Endothelial cell of umbilical vein (primary cell): ENCODE measurements around the gene MAP3K10. TPM values are rescaled to one million over a fixed set of nuclear protein-coding genes. Genes with fewer than 3 reads are reported as not detected.
A peak's percentile ranks its signal among the peaks of the same experiment; 100 is the strongest.

Source experiments
- BruUV-seq: library from RNA; stranded (reverse); fragments of 400-500 nt; replicated peaks from 2 replicates; lab custom pipeline; 2021; lab: Mats Ljungman, UMichigan
- CTCF ChIA-PET: fragments of 300-600, 350-600 bp; sonication (Branson Sonifier 250); formaldehyde crosslinking; loops from one replicate; lab custom pipeline; 2021; ENCODE audit warnings: antibody characterized with exemption, inconsistent platforms; lab: Charles Lee
- POLR2A ChIA-PET: fragments of 300-600, 350-600 bp; sonication (Branson Sonifier 250); formaldehyde crosslinking; loops from one replicate; lab custom pipeline; 2021; ENCODE audit warnings: antibody characterized with exemption, inconsistent platforms; lab: Charles Lee
- DNase-seq: peaks from one replicate; pipeline ENCODE4 v3.0.0-alpha.2; 2011; ENCODE audit warnings: low read depth, low spot score
- FAIRE-seq: peaks from 2 replicates; lab custom pipeline; 2011; peaks lifted over from hg19 to GRCh38; lab: Jason Lieb, UNC
- H2AFZ ChIP-seq: 2 replicates; pipeline ENCODE4 v1.6.0; 2012; ENCODE audit warnings: low read depth, low read length, control low read depth, inconsistent platforms
- H3K27ac ChIP-seq: 2 replicates; pipeline ENCODE4 v1.5.1; 2011; ENCODE audit warnings: low read depth, mild to moderate bottlenecking, control low read depth, low read length, moderate library complexity; ENCODE audit not compliant: insufficient read depth
- H3K27me3 ChIP-seq, 2 experiments: 2 replicates each; pipeline versions ENCODE4 v1.6.0 to v1.6.1; 2011; ENCODE audit warnings: low read length in 2 of 2, mixed read lengths in 1 of 2; ENCODE audit not compliant: control insufficient read depth in 2 of 2, insufficient read depth in 2 of 2
- H3K36me3 ChIP-seq, 2 experiments: 2 replicates in 1 of 2; 3 replicates in 1 of 2; pipeline ENCODE4 v1.5.1; 2011; ENCODE audit warnings: low read length in 2 of 2, mild to moderate bottlenecking in 1 of 2, moderate library complexity in 1 of 2; ENCODE audit not compliant: control insufficient read depth in 2 of 2, insufficient read depth in 2 of 2; ENCODE audit errors: extremely low read depth in 1 of 2
- H3K4me1 ChIP-seq: 3 replicates; pipeline ENCODE4 v1.5.1; 2011; ENCODE audit warnings: mild to moderate bottlenecking, low read length; ENCODE audit not compliant: control insufficient read depth, insufficient read depth; ENCODE audit errors: extremely low read depth
- H3K4me2 ChIP-seq: 2 replicates; pipeline ENCODE4 v1.6.1; 2011; ENCODE audit warnings: low read length, control low read depth, mixed read lengths; ENCODE audit not compliant: insufficient read depth
- H3K4me3 ChIP-seq, 3 experiments: fragments of 200-600 bp in 1 of 3; sonication (generic), shearing (Covaris generic) in 1 of 3; replicated peaks in 1 of 3; 2 replicates each; pipeline ENCODE4 v1.5.1; 2011 to 2016; ENCODE audit warnings: control low read depth in 3 of 3, low read length in 3 of 3, mild to moderate bottlenecking in 2 of 3, inconsistent platforms in 1 of 3, low read depth in 1 of 3, moderate library complexity in 1 of 3; ENCODE audit not compliant: insufficient read depth in 1 of 3
- H3K79me2 ChIP-seq: 2 replicates; pipeline ENCODE4 v1.6.0; 2012; ENCODE audit warnings: low read length, inconsistent platforms; ENCODE audit not compliant: control insufficient read depth, insufficient read depth
- H3K9ac ChIP-seq: replicated peaks from 2 replicates; pipeline ENCODE3; 2011; ENCODE audit warnings: low read length, control low read depth; ENCODE audit not compliant: insufficient read depth; ENCODE audit errors: extremely low read depth
- H3K9me1 ChIP-seq: replicated peaks from 3 replicates; pipeline ENCODE4 v1.6.0; 2011; ENCODE audit warnings: mild to moderate bottlenecking, low read length; ENCODE audit not compliant: control insufficient read depth, insufficient read depth; ENCODE audit errors: extremely low read depth
- H3K9me3 ChIP-seq: replicated peaks from 2 replicates; pipeline ENCODE4 v1.5.1; 2012; ENCODE audit warnings: low read length, inconsistent platforms; ENCODE audit not compliant: control insufficient read depth, insufficient read depth
- H4K20me1 ChIP-seq: replicated peaks from 2 replicates; pipeline ENCODE3; 2011; ENCODE audit warnings: mild to moderate bottlenecking, low read length; ENCODE audit not compliant: control insufficient read depth, insufficient read depth; ENCODE audit errors: extremely low read depth
- CTCF ChIP-seq, 2 donors: IDR thresholded peaks; 1 replicate in 1 of 2; 2 replicates in 1 of 2; pipeline ENCODE4 v1.5.1; 2011; ENCODE audit warnings: low read length in 2 of 2, mild to moderate bottlenecking in 2 of 2, moderate library complexity in 2 of 2, control low read depth in 1 of 2, inconsistent platforms in 1 of 2, low read depth in 1 of 2; ENCODE audit not compliant: insufficient read depth in 1 of 2; ENCODE audit errors: extremely low read depth in 1 of 2
- POLR2A ChIP-seq: IDR thresholded peaks from 2 replicates; pipeline ENCODE4 v1.6.1; 2012; ENCODE audit warnings: low read depth, mild to moderate bottlenecking, control low read depth, low read length
- dilution Hi-C: fragments of 300-500 bp; cut with MboI; formaldehyde crosslinking; loops from one replicate; pipeline ENCODE4 v1.15.0; 2019; ENCODE audit warnings: low sequenced_read_pairs; ENCODE audit not compliant: extremely low pct_ligation_motif_present
- intact Hi-C: fragments of 100-400 bp; cut with micrococcal nuclease; formaldehyde crosslinking; loops from one replicate; pipeline ENCODE4 v1.10.0; 2022
- polyA plus RNA-seq, 4 experiments: library from polyadenylated mRNA; depleted of rRNA in 3 of 4; stranded (reverse) in 3 of 4; unstranded in 1 of 4; fragments of >200 nt; gene quantifications; 2 replicates each; pipeline versions ENCODE4 v1.2.1 to v1.2.3, GENCODE V29; 2011 to 2012; ENCODE audit warnings: missing spikeins in 1 of 4
- total RNA-seq: library from RNA; stranded (reverse); gene quantifications from 2 replicates; pipeline ENCODE4 v1.2.3, GENCODE V29; 2021

MAP3K10 gene
- total and polyA plus RNA-seq, 2 donors (not counting 3 experiments of a cell fraction or from before 2014, with no cell fraction given), result 6.3 to 19.4 TPM

DNA sequence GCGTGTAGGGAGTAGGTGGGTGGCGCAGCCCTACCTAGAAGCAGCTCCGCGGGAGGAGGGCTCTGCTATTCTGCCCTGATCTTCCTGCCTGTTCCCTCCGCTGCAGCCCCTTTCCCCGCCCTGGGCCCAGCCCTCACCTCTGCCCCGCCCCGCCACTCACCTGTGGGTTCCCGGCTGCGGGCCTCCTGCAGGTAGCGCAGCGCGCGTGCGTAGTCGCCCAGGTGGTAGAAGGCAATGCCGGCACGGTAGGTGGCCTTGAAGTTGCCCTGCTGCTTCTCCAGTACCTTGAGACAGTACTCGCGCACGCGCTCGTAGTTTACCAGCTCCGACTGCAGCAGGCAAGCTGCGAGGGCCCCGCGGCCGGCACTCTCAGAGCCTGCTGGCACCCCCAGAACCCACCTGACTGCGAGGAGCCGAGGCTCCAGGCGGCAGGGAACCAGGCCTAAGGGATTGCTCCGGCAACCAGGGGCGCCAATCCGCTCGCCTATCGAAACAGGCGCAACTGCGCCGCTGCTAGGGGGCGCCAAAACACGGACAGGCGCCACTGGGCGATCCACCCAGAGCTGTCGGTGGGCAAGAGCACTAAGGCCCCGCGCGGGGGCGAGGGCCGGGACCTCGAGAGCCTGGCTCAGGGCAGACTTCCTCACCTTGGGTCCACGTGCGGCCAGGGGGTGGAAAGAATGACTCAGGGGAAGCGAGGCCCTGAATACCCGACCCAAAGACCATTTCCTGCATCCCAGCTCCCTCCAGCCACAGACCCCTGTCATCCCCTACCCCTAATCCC, 26.0 kb downstream of the MAP3K10 start:
- no peak overlapping the region for H3K4me3 ChIP-seq
- H3K4me1 ChIP-seq, result peaks cover 11% of the 10 kb centered on the region
- H3K27ac ChIP-seq, result no peak overlapping the region
- no peaks in the 10 kb centered on the region for H3K36me3 ChIP-seq
- H3K27me3 ChIP-seq, result peaks cover 18% of the 10 kb centered on the region in 2 experiments
- no peaks in the 10 kb centered on the region for H3K9me3 ChIP-seq
- DNase-seq, result no peak
- dilution Hi-C loops, result no loop called here
- intact Hi-C loops, result no loop called here
- H2AFZ ChIP-seq, result no peak overlapping the region
- H3K9ac ChIP-seq, result no peak overlapping the region
- FAIRE-seq, result no peak
- no peaks in the 10 kb centered on the region for H3K9me1 ChIP-seq
- no peak overlapping the region for H3K4me2 ChIP-seq
- CTCF ChIA-PET, result interaction anchor here (0.6 to 1.3 kb wide), 6 partner anchors 16 to 77 kb away, joined by 3 to 4 read pairs (median 3); no protein-coding TSS in a partner anchor
- H4K20me1 ChIP-seq, result no peaks in the 10 kb centered on the region
- TF ChIP-seq CTCF (IDR thresholded peaks at IDR 0.05; ENCODE audit: extremely low read depth in 1 of 2, insufficient read depth in 1 of 2, low read depth in 1 of 2, low read length in 2 of 2), result peak; percentile 30 to 36
- no peak for TF ChIP-seq POLR2A
- POLR2A ChIA-PET, result no interaction called here
- no peaks in the 10 kb centered on the region for H3K79me2 ChIP-seq
- no TSS peak for BruUV-seq
